ENCODE measurements around the gene C1orf167.

GRCh38 chr1:11774753-11775152 lies 12.8 kb downstream of the C1orf167 start:
- TF ChIP-seq EP300 (IDR thresholded peaks at IDR 0.05; ENCODE audit: borderline replicate concordance in 1 of 2, low read depth in 2 of 2, low read length in 2 of 2), result no peak
- TF ChIP-seq SP2 (IDR thresholded peaks at IDR 0.05; ENCODE audit: low read length), result no peak
- TF ChIP-seq CTCF (IDR thresholded peaks at IDR 0.05; ENCODE audit: control extremely low read depth in 1 of 3, insufficient read depth in 1 of 3, low read depth in 1 of 3, low read length in 3 of 3), result no peak
- TF ChIP-seq POLR2AphosphoS5 (IDR thresholded peaks at IDR 0.05; ENCODE audit: low read depth, low read length), result no peak
- no peak for TF ChIP-seq PHF8 (conservative IDR thresholded peaks at IDR 0.05; ENCODE audit: low read depth, low read length)
- TF ChIP-seq RFX5 (IDR thresholded peaks at IDR 0.05; ENCODE audit: borderline replicate concordance, low read depth, low read length), result no peak
- TF ChIP-seq EZH2 (IDR thresholded peaks at IDR 0.05; ENCODE audit: low read depth, low read length, severe bottlenecking), result no peak
- TF ChIP-seq EGR1 (IDR thresholded peaks at IDR 0.05; ENCODE audit: borderline replicate concordance, low read depth, low read length), result no peak
- TF ChIP-seq CREB1 (IDR thresholded peaks at IDR 0.05), result no peak
- no peak for TF ChIP-seq YY1 (IDR thresholded peaks at IDR 0.05; ENCODE audit: low read depth, low read length)
- no peak for TF ChIP-seq POLR2A (IDR thresholded peaks at IDR 0.05; ENCODE audit: control extremely low read depth in 1 of 2, low read depth in 2 of 2, low read length in 2 of 2)
- no peak for TF ChIP-seq ASH2L (IDR thresholded peaks at IDR 0.05; ENCODE audit: low read length)
